Panc1 (cell line): ENCODE results near the gene ANO6. TPM values are rescaled to one million over a fixed set of nuclear protein-coding genes. Genes with fewer than 3 reads are reported as not detected.

Source experiments
- ATAC-seq: fragments of 200-7000 bp; cut with Tn5 transposase; 2 replicates; pipeline ENCODE4 v1.9.1; 2020; ENCODE audit warnings: mild to moderate bottlenecking, moderate library complexity
- BruUV-seq: library from RNA; stranded (reverse); fragments of 400-500 nt; replicated peaks from 2 replicates; lab custom pipeline; 2021; lab: Mats Ljungman, UMichigan
- CTCF ChIA-PET: fragments of 300-600 bp; sonication (Branson Sonifier 250); formaldehyde crosslinking; loops from one replicate; lab custom pipeline; 2022; ENCODE audit warnings: antibody characterized with exemption; lab: Charles Lee
- POLR2A ChIA-PET: fragments of 300-600 bp; sonication (Branson Sonifier 250); formaldehyde crosslinking; loops from one replicate; lab custom pipeline; 2022; ENCODE audit warnings: antibody characterized with exemption; lab: Charles Lee
- DNase-seq: peaks from one replicate; pipeline ENCODE4 v3.0.0-alpha.2; 2010; ENCODE audit warnings: low read depth, low spot score
- H3K27ac ChIP-seq: 2 replicates; pipeline ENCODE4 v1.5.1; 2011; ENCODE audit warnings: mild to moderate bottlenecking, low read length, inconsistent platforms
- H3K27me3 ChIP-seq: fragments of 200-500 bp; sonication (Bioruptor generic); 2 replicates; pipeline ENCODE4 v1.6.0; 2014; ENCODE audit warnings: low read length, inconsistent platforms; ENCODE audit not compliant: control insufficient read depth, insufficient read depth
- H3K36me3 ChIP-seq: fragments of 200-500 bp; sonication (Bioruptor generic); 2 replicates; pipeline ENCODE4 v1.5.1; 2014; ENCODE audit warnings: inconsistent platforms, mild to moderate bottlenecking, low read length, moderate library complexity; ENCODE audit not compliant: control insufficient read depth, insufficient read depth
- H3K4me1 ChIP-seq: 2 replicates; pipeline ENCODE4 v1.5.1; 2011; ENCODE audit warnings: inconsistent platforms, mild to moderate bottlenecking, low read length, moderate library complexity; ENCODE audit not compliant: control insufficient read depth, insufficient read depth
- H3K4me3 ChIP-seq, 2 experiments: 2 replicates each; pipeline ENCODE4 v1.5.1; 2011 to 2012; ENCODE audit warnings: low read depth in 2 of 2, low read length in 2 of 2, mild to moderate bottlenecking in 2 of 2, inconsistent platforms in 1 of 2, moderate library complexity in 1 of 2
- H3K9me3 ChIP-seq: fragments of 200-500 bp; sonication (Bioruptor generic); 2 replicates; pipeline ENCODE4 v1.5.1; 2014; ENCODE audit warnings: low read depth, mild to moderate bottlenecking, inconsistent platforms, low read length, moderate library complexity; ENCODE audit not compliant: control insufficient read depth, insufficient read depth
- CTCF ChIP-seq: fragments of 450-650 bp; IDR thresholded peaks from 2 replicates; pipeline ENCODE4 v1.5.1; 2017; ENCODE audit warnings: mild to moderate bottlenecking
- POLR2AphosphoS5 ChIP-seq: IDR thresholded peaks from 2 replicates; pipeline ENCODE4 v1.6.1; 2012; ENCODE audit warnings: mild to moderate bottlenecking, low read depth, low read length, moderate library complexity
- SIN3A ChIP-seq: IDR thresholded peaks from 2 replicates; pipeline ENCODE4 v1.6.1; 2012; ENCODE audit warnings: low read depth, mild to moderate bottlenecking, low read length, moderate library complexity, borderline replicate concordance; ENCODE audit not compliant: insufficient read depth
- TCF7L2 ChIP-seq: IDR thresholded peaks from 2 replicates; pipeline ENCODE4 v1.6.1; 2011; ENCODE audit warnings: mild to moderate bottlenecking, low read depth, low read length, inconsistent platforms
- in situ Hi-C: cut with HindIII; loops from 2 replicates; pipeline ENCODE4 v1.10.0; 2016; ENCODE audit warnings: low sequenced_read_pairs, low pct_unique_long_range_greater_than_20kb
- intact Hi-C: fragments of 100-400 bp; cut with micrococcal nuclease; formaldehyde crosslinking; loops from one replicate; pipeline ENCODE4 v1.10.0; 2022; ENCODE audit not compliant: unreplicated experiment
- total RNA-seq: library from RNA; stranded (reverse); gene quantifications from one replicate; pipeline ENCODE4 v1.2.1, GENCODE V29; 2021; ENCODE audit not compliant: unreplicated experiment
- TF ChIP-seq, protein P1 (sequence below), 2 experiments: IDR thresholded peaks; 2 replicates each; pipeline ENCODE4 v1.6.1; 2011 to 2012; ENCODE audit warnings: low read depth in 2 of 2, control low read depth in 1 of 2, low read length in 1 of 2, mild to moderate bottlenecking in 1 of 2, moderate library complexity in 1 of 2; ENCODE audit not compliant: insufficient read depth in 1 of 2

ANO6 gene
- total RNA-seq, 1 experiment from 2014 or later, result 120 TPM

DNA sequence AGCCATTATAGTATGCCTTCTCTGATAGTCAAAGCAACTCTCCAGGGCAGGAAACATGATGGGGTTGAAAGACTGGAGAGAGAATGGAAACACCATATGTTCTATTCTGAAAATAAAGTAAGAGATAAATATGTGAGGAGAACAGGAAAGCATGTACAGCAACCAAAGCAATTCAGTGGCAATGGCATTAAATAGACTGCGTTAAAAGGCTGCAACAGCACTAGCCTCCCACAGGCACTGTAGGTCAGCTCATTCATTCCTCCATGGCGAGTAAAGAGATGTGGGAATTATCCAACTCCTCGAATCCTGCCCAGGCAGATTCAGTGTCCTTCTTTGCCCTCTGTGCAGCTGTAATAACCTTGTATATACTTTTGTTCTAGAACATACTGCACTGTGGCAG lies 43.8 kb downstream of the ANO6 start:
- ATAC-seq, result peak; percentile 53; the same call in 1 of the 2 replicates
- H3K36me3 ChIP-seq, result no peaks in the 10 kb centered on the region
- H3K4me1 ChIP-seq, result peaks cover 77% of the 10 kb centered on the region
- no peaks in the 10 kb centered on the region for H3K27me3 ChIP-seq
- H3K27ac ChIP-seq, result peak overlapping the region; percentile 88
- TF ChIP-seq SIN3A (no peak), CTCF (no peak), POLR2AphosphoS5 (no peak), TCF7L2 (no peak)
- TF ChIP-seq, protein P1, sequence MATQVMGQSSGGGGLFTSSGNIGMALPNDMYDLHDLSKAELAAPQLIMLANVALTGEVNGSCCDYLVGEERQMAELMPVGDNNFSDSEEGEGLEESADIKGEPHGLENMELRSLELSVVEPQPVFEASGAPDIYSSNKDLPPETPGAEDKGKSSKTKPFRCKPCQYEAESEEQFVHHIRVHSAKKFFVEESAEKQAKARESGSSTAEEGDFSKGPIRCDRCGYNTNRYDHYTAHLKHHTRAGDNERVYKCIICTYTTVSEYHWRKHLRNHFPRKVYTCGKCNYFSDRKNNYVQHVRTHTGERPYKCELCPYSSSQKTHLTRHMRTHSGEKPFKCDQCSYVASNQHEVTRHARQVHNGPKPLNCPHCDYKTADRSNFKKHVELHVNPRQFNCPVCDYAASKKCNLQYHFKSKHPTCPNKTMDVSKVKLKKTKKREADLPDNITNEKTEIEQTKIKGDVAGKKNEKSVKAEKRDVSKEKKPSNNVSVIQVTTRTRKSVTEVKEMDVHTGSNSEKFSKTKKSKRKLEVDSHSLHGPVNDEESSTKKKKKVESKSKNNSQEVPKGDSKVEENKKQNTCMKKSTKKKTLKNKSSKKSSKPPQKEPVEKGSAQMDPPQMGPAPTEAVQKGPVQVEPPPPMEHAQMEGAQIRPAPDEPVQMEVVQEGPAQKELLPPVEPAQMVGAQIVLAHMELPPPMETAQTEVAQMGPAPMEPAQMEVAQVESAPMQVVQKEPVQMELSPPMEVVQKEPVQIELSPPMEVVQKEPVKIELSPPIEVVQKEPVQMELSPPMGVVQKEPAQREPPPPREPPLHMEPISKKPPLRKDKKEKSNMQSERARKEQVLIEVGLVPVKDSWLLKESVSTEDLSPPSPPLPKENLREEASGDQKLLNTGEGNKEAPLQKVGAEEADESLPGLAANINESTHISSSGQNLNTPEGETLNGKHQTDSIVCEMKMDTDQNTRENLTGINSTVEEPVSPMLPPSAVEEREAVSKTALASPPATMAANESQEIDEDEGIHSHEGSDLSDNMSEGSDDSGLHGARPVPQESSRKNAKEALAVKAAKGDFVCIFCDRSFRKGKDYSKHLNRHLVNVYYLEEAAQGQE (IDR thresholded peaks at IDR 0.05; ENCODE audit: insufficient read depth in 1 of 2, low read depth in 2 of 2, low read length in 1 of 2), result no peak
- no peaks in the 10 kb centered on the region for H3K9me3 ChIP-seq
- intact Hi-C loops, result no loop called here
- CTCF ChIA-PET, result interaction anchor here (0.8 kb wide), 1 partner anchor 9 kb away, joined by 3 read pairs; no protein-coding TSS in a partner anchor
- no peak for DNase-seq
- H3K4me3 ChIP-seq, result peak overlapping the region in 1 of 2 experiments; percentile 5; a peak in 1 of 4 replicates
- POLR2A ChIA-PET, result no interaction called here
- in situ Hi-C loops, result no loop called here
- no TSS peak for BruUV-seq

GRCh38 chr12:45260104-45260815 lies 44.4 kb downstream of the ANO6 start:
- Histone ChIP-seq H3K27me3 (no peaks in the 10 kb centered on the region), H3K9me3 (no peaks in the 10 kb centered on the region), H3K27ac (peak overlapping the region; percentile 88), H3K36me3 (no peaks in the 10 kb centered on the region), H3K4me1 (peaks cover 81% of the 10 kb centered on the region), H3K4me3 (peak overlapping the region in 1 of 2 experiments; percentile 5; a peak in 1 of 4 replicates)
- POLR2A ChIA-PET, result no interaction called here
- in situ Hi-C loops, result no loop called here
- intact Hi-C loops, result no loop called here
- peak; percentile 80 for ATAC-seq
- no TSS peak for BruUV-seq
- peak; percentile 58; the same call in 1 of the 2 replicates for TF ChIP-seq POLR2AphosphoS5
- TF ChIP-seq, protein P1 (IDR thresholded peaks at IDR 0.05; ENCODE audit: insufficient read depth in 1 of 2, low read depth in 2 of 2, low read length in 1 of 2), result no peak
- TF ChIP-seq TCF7L2, result peak; percentile 86; the same call in 1 of the 2 replicates
- TF ChIP-seq SIN3A, result no peak
- no peak for DNase-seq
- CTCF ChIA-PET, result interaction anchor here (0.5 to 0.8 kb wide), 2 partner anchors 8 to 15 kb away, joined by 3 to 5 read pairs; no protein-coding TSS in a partner anchor
